T-helper 1 cell (primary cell): ENCODE data around the gene ADNP2.
A peak's percentile ranks its signal among the peaks of the same experiment; 100 is the strongest.
"Not testable (repeated sequence)": the region's sequence is repeated elsewhere in the genome, so short reads cannot be mapped to it uniquely, and the experiment has no call there.

ENCODE experiments used
- DNase-seq, 5 donors: peaks; one replicate each; pipeline ENCODE4 v3.0.0-alpha.2; 2012 to 2020

ADNP2 gene

DNA sequence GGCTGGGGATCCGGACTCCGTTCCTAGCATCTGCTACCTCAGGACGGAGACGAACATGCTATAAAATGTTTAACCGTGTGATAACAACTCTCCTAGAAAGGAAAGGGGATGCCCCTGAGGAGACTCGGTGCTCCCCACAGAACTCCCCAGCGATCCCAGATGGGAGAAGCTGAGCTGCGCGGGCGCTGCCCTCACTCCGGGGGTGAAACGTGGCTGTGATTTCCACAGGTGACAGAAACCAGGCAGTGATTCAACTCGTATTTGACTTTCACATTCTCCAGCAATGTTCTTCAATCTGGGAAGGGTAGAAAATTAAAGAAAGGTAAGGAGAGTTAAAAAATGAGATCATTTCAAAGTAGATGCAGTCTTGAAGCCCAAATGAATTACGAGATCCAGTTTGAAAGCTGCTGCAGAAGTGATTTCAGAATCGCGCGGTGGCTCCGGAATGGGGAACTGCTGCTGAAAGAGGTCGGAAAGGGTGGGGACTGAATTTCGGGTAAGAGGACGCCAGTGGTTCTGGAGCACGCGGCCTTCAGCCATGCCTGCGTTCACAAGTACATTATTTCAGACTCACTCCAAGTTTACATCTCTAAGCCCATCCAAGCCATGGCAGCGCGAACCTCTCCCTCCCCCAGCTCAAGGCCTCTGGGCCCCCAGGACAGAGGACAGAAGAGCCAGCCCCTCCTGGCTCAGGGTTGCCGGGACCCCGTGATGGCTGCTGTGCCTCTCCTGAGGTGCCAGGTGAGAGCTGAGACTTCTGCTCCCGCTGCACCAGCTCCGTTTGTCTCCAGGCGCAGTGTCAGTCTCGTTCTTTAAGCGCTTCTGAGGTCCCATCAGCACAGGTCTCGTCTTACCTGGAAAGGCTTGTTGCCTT, 39.5 kb downstream of the ADNP2 start:
- DNase-seq: no peak

GRCh38 chr18:80149667-80150066, 40.6 kb downstream of the ADNP2 start:
- no peak for DNase-seq

DNA sequence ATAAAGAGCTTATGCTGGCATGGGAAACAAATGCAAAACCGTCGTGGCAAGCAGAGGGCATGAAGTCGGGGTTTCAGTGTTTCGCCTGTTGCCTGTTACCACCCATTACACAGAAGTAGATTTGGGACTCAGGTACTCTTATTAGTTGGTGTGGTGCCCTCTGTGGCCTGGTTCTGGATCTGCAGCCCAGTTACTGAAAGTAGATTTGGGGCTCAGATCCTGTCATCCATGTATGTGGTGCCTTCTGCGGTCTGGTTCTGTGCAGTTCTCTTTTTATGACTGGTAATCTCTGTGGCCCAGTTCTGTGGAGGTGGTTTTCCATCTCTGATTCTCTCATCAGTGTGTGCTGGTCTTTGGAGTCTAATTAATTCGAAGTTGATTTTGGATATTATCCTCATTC, 45.2 kb downstream of the ADNP2 start:
- peak in 1 of 5 donors; percentile 43 for DNase-seq

DNA sequence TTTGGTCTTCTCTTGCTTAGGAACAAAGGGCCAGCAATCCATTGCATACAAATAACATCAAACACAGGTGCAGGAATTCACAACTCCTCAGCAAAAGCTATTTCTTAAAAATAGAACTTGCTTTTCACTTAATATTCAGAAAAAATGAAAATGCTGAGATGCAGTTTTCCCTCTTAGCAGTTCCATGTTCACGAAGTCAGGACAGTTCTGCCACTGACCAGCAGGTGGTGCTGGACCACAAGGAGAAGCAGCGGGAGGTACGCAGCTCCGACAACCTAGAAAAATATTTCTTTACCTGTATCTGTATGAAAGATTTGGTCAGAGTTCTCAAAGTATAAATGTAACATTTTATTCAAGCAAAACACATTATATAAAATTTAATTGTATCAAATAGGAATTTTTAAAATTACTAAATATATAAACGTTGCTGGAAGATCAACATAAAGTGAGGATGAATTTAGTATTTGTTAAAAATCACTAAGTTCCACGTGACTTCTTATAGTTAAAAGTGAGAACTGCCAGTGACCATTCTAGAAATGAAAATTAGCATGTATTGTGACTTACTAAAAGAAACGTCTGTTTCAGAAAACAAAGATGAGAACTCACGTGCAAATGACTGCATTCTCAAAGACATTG, 48.8 kb downstream of the ADNP2 start:
- DNase-seq: peak in 3 of 5 donors; percentile 50 to 63 (median 50)

DNA sequence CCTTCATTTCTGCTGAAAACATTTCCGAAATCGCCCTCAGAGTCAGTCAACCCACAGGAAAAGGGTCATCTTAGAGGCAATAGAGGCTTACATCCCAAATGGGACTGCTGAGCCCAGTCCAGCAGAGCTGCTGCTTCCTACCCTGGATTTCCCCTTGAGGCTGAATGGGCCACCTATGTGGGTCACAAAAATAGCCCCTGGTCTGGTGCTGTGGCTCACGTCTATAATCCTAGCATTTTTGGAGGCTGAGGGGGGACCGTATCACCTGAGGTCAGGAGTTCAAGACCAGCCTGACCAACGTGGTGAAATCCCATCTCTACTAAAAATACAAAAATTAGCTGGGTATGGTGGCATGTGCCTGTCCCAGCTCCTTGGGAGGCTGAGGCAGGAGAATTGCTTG, 49.3 kb downstream of the ADNP2 start:
- no peak for DNase-seq

- peak in 3 of 5 donors; percentile 8 to 24 (median 23) for DNase-seq
Observed at GRCh38 chr18:80159713-80160636, 50.9 kb downstream of the ADNP2 start.

- no peak for DNase-seq
Observed at GRCh38 chr18:80161781-80162417, 52.8 kb downstream of the ADNP2 start.

- no peak for DNase-seq
Observed at GRCh38 chr18:80163183-80163582, 54.1 kb downstream of the ADNP2 start.

- DNase-seq: not testable (repeated sequence)
Observed at GRCh38 chr18:80164727-80165355, 55.8 kb downstream of the ADNP2 start.

DNA sequence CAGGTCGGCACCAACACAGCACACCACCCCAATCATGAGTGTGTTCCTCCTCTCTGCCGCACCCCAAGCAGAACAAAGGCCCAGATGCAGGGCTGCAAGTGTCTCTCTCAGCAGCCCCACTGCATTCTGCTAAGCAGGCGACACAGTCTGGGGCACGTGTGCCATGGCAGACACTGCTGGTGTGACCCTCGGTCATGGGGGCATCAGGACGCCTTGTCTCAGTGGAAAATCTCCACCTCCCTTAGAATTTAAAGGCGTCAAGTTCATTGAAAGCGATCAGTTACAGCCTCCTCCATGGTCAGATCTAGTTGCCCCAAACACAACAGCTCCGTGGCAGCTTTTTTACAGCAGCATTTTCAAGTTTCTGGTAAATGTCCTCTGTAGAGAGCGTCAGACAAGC, 57.2 kb downstream of the ADNP2 start:
- no peak for DNase-seq

DNA sequence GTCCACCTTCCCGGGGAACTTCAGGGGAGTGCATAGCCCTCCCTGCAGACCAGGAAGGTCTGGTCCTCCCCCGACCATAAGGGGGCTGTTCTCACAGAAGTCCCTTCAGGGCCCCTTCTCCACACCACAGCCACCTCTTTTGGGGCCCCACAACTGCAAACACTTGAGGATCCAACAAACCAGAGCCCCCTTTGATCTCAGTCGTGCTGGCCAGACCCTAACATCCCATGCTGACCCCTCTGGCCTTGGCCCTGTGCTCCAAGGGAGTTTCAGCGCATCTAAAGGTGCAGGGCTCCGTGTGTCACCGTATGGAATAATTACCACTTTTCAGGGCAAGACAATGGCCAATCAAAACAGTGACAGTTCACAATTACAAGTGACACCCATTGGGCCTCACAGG, 57.7 kb downstream of the ADNP2 start:
- DNase-seq: no peak

GRCh38 chr18:80167331-80167730, 58.3 kb downstream of the ADNP2 start:
- DNase-seq: no peak

GRCh38 chr18:80167931-80168330, 58.9 kb downstream of the ADNP2 start:
- no peak for DNase-seq

DNA sequence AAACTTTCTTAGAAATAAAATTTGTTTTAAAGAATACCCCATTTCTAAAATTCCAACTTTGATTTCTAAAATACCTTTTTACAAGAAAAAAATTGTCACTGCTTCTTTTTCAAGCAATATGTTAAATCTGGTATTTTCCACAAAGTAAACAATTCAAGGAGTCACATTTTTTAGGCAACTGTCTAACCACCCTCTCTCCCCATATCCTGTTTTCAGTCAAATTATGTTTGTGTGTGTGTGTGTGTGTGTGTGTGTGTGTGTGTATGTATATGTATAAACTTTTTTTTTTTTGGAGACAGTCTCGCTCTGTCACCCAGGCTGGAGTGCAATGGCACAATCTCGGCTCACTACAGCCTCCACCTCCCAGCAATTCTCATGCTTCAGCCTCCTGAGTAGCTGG, 59.3 kb downstream of the ADNP2 start:
- DNase-seq: no peak

- DNase-seq: no peak
Observed at GRCh38 chr18:80168982-80169381, 59.9 kb downstream of the ADNP2 start.

- DNase-seq: no peak
Observed at GRCh38 chr18:80169607-80170006, 60.5 kb downstream of the ADNP2 start.

GRCh38 chr18:80170395-80171053, 61.5 kb downstream of the ADNP2 start:
- DNase-seq: no peak

- peak in 3 of 5 donors; percentile 22 to 27 (median 22) for DNase-seq
Observed at GRCh38 chr18:80171054-80171872, 62.2 kb downstream of the ADNP2 start.

- no peak for DNase-seq
Observed at GRCh38 chr18:80172056-80172455, 63.0 kb downstream of the ADNP2 start.

DNA sequence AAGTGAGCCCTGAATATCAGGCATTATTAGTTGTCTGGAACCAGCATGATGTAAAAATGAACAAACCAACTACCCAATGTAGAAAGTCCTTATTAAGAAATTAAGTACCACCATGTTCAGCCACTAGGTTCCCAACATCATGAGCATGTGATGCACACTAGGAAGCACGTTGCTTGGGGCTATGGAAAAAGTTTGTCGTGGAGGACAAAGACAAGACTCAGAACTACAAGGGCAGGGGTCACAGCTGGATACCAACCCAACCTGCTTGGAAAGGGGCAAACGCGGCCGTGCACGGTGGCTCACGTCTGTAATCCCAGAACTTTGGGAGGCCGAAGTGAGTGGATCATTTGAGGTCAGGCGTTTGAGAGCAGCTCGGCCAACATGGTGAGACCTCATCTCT, 64.0 kb downstream of the ADNP2 start:
- DNase-seq: no peak
